H54 (cell line): ENCODE measurements around the gene NLRP11.
"Not testable (repeated sequence)": the region's sequence is repeated elsewhere in the genome, so short reads cannot be mapped to it uniquely, and the experiment has no call there.

Source experiments
- DNase-seq: peaks from one replicate; pipeline ENCODE4 v3.0.0; 2011; ENCODE audit warnings: low spot score, mixed read lengths; ENCODE audit not compliant: insufficient read length
- FAIRE-seq: peaks from 3 replicates; lab custom pipeline; 2011; peaks lifted over from hg19 to GRCh38; lab: Jason Lieb, UNC
- POLR2A ChIP-seq: IDR thresholded peaks from 2 replicates; pipeline ENCODE4 v1.6.1; 2011; ENCODE audit warnings: low read depth, mild to moderate bottlenecking, low read length

The NLRP11 gene

GRCh38 chr19:55813906-55814305 is 17.9 kb downstream of the NLRP11 start:
- TF ChIP-seq POLR2A: no peak
- no peak for FAIRE-seq
- DNase-seq: no peak

DNA sequence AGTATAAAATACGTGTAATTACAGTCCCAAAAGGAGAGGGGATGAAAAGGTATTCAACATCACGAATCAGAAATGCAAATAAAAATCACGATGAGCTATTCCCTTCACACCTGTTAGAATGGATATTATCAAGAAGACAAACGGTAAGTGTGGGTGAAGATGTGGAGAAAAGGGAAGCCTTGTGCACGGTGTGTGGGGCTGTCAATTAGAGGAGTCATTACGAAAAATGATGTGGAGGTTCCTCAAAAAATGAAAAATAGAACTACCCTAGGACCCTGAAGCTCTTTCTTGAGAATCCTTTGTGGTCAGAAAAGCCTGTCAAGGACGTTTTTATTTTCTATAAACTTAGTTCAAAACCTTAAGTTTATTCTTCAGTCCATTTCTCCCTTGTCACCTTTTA is 19.4 kb downstream of the NLRP11 start:
- FAIRE-seq (no peak), DNase-seq (no peak)
- TF ChIP-seq POLR2A: no peak

- no peak for FAIRE-seq
These were observed 20.5 kb downstream of the NLRP11 start for GRCh38 chr19:55811340-55811739.

DNA sequence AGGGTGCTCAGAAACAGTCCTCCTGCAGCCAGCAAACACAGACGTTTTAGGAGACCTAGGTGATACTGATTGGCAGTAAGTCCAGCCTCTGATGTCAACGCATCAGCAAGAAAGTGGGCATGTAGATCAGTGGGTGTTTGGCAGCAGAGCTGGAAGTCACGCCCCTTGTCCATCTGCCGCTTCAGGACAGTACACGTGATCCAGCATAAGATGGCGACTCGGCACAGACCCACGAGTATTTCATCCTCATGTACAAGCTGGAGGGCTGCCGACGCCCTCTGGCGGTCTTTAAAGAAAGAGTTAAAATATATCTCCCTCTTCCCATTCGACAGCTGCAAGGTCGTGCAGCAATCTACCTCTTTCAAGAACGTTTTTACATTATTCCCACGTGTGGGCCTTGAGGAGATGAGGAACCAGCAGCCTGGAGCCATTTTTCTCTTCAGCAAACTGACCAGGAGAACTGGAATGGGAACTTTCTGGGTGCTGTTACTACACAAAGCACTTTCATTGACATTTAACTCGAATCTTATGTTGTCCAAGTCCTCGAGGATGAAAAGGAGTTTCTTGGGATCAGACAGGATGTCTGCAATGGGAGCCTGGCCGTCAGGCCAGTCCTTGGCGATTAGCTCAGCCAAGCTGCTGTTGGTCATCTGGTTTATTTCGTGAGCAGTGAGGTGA is 22.3 kb downstream of the NLRP11 start:
- DNase-seq (peak; percentile 91), FAIRE-seq (peak; percentile 84)
- TF ChIP-seq POLR2A: 0 out of 2 replicates have a peak, but pooled peaks have one; percentile 7

More at GRCh38 chr19:55811340-55811739, 20.5 kb downstream of the NLRP11 start:
- TF ChIP-seq POLR2A: no peak
- no peak for DNase-seq

DNA sequence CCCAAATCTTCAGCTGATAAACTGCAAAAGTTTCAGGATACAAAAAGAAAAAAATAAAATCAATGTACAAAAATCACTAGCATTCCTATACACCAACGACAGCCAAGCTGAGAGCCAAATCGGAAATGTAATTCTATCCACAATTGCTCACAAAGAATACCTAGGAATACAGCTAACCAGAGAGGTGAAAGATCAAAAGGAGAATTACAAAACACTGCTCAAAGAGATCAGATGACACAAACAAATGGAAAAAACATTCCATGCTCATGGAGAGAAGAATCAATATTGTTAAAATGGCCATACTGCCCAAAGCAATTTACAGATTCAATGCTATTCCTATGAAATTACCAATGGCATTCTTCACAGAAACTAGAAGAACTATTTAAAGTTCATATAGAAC is 29.5 kb downstream of the NLRP11 start:
- DNase-seq (no peak), FAIRE-seq (no peak)
- TF ChIP-seq POLR2A: no peak

DNA sequence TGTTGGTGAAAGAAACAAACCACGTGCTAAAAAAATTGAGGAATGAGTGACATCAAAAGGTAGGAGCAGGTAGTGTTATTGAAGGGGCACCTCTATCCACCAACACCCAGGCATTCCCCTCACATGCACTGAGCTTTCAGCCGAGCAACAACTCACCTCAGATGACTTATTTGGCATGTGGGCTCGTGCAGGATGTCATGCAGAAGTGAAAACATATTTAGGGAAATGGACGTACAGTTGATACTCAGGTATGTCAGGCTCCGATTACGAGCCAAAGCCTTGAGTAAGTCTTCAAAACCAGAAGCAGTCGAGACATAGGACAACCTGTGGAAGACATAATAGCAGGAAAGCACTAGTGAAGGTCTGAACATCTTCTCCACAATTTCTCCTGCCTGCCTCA is 30.4 kb downstream of the NLRP11 start:
- no peak for FAIRE-seq

DNA sequence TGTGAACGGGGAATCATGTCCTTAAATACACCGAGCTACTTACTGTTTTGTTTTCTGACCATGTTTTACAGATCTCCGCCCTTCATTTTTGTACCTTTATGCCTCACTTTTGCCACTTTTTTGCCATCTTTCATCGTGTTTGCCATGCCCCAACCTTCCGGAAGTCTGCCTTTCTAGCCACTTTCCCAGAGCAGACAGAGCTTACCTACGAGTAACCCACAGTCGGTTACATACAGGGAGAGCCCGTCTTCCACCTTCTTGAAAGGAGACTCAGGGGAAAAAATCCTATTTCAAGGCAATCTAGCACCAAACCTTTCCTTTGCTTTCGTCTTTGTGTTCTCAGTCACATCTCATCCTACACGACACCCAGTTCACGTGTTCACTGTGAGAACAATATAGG is 36.8 kb downstream of the NLRP11 start:
- FAIRE-seq (no peak), DNase-seq (no peak)
- TF ChIP-seq POLR2A: no peak

More for the DNA sequence above, 30.4 kb downstream of the NLRP11 start:
- DNase-seq: no peak
- TF ChIP-seq POLR2A: no peak

GRCh38 chr19:55781112-55781511 is 50.7 kb downstream of the NLRP11 start:
- TF ChIP-seq POLR2A: no peak
- DNase-seq: no peak

DNA sequence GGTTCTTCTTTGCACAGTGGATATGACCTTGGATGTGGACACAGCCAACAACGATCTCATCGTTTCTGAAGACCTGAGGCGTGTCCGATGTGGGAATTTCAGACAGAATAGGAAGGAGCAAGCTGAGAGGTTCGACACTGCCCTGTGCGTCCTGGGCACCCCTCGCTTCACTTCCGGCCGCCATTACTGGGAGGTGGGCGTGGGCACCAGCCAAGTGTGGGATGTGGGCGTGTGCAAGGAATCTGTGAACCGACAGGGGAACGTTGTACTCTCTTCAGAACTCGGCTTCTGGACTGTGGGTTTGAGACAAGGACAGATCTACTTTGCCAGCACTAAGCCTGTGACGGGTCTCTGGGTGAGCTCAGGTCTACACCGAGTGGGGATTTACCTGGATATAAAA is 53.5 kb downstream of the NLRP11 start:
- no peak for TF ChIP-seq POLR2A
- FAIRE-seq (no peak), DNase-seq (no peak)

More at GRCh38 chr19:55781112-55781511, 50.7 kb downstream of the NLRP11 start:
- no peak for FAIRE-seq

DNA sequence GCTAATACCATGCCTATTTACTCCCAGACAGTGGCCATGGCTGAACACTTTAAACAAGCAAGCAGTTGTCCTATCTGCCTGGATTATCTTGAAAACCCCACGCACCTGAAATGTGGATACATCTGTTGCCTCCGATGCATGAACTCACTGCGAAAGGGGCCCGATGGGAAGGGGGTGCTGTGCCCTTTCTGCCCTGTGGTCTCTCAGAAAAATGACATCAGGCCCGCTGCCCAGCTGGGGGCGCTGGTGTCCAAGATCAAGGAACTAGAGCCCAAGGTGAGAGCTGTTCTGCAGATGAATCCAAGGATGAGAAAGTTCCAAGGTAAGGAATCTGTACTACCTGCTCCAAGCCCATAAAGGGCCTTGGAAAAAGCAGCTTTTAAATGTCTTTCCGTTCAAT is 54.3 kb downstream of the NLRP11 start:
- DNase-seq (peak; percentile 36), FAIRE-seq (no peak)
- no peak for TF ChIP-seq POLR2A

DNA sequence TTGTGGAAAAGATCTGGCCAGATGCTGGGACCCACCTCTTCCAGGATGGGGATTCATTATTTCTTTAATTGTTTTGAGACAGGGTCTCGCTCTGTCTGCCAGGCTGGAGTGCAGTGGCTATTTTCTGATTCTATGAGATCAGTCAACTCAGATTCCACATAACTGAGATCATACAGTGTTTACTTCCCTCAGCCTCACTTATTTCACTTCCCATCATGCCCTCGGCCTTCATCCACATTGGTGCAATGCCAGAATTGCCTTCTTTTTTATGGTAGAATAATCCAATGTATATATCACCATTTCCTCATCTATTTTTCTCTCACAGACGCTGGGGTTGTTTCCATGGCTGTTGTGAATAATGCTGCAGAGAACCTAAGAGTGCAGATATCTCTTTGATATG is 62.2 kb downstream of the NLRP11 start:
- peak; percentile 75 for FAIRE-seq
- DNase-seq: not testable (repeated sequence)

DNA sequence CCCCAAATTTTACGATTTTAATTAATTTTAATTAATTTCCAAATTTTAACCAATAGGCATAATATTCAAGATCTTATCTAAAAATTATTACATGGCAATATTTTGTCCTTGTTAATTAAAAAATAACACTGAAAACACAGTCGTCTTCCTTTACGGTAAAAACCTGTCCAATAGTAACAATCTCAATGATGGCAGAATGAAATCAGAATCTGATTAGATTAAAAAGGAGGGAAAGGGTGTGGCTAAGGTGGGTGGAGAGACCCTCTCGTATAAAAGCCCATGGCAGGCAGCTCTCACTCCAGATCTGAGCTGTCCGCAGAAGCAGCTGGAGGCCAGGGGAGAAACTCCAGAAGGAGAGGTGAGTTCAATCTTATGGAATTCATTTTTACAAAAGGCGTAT is 63.0 kb downstream of the NLRP11 start, which contains the start of gene RFPL4AL1:
Gene RFPL4AL1, plus strand, starts transcription at position 301 of the 400 bp plus-strand sequence. CDS start 2,687 bp downstream, outside the sequence.
- not testable (repeated sequence) for FAIRE-seq

DNA sequence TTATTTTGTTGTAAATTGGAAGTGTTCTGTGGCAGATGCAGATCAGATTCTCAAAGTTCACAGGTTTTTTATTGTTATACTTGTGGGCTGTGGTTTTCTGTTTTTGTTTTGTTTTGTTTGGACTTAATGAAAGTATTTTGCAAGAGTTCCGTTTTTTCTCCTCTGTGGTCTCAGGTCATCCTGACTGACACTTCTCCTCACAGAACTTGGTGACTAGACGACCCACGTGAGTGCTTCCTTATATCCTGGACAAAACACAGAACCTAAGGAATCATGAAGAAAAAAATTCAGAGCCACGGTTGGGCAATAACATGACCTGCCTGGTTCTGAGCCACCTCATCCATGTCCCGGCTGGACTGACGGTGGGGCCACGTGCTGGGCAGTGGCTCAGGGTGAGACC is 65.3 kb downstream of the NLRP11 start:
- DNase-seq: no peak
- TF ChIP-seq POLR2A: no peak
- FAIRE-seq: no peak

More for the DNA sequence above, 63.0 kb downstream of the NLRP11 start, which contains the start of gene RFPL4AL1:
- DNase-seq: not testable (repeated sequence)

GRCh38 chr19:55758797-55759196 is 73.0 kb downstream of the NLRP11 start, which contains the start of gene RFPL4A:
RFPL4A (plus strand) TSS chr19:55759097; CDS start chr19:55761801, 2,704 bp downstream.
- not testable (repeated sequence) for DNase-seq, FAIRE-seq

GRCh38 chr19:55756808-55757207 is 75.0 kb downstream of the NLRP11 start:
- DNase-seq, FAIRE-seq: not testable (repeated sequence)
